Tibial nerve (tissue), 4 donors: ENCODE data around the gene HS3ST6. TPM values are rescaled to one million over a fixed set of nuclear protein-coding genes. Genes with fewer than 3 reads are reported as not detected.
"Not testable (repeated sequence)": the region's sequence is repeated elsewhere in the genome, so short reads cannot be mapped to it uniquely, and the experiment has no call there.

ENCODE experiments used
- DNase-seq, 2 donors: peaks; one replicate each; pipeline ENCODE4 v3.0.0-alpha.2; 2019; ENCODE audit warnings: low spot score in 2 of 2
- H3K27ac ChIP-seq, 4 donors: fragments of 200-600 bp; sonication (generic) in 3 of 4; one replicate each; pipeline ENCODE4 v1.5.1; 2017 to 2019; ENCODE audit warnings: mild to moderate bottlenecking in 1 of 4
- H3K27me3 ChIP-seq, 2 donors: fragments of 200-600 bp; sonication (generic) in 1 of 2; one replicate each; pipeline versions ENCODE4 v1.5.1 to v1.6.0; 2017 to 2019
- H3K36me3 ChIP-seq, 3 donors: fragments of 200-600 bp; sonication (generic); one replicate each; pipeline ENCODE4 v1.5.1; 2018 to 2019
- H3K4me1 ChIP-seq, 4 donors: fragments of 200-600 bp; sonication (generic) in 3 of 4; one replicate each; pipeline ENCODE4 v1.5.1; 2017 to 2019
- H3K4me3 ChIP-seq, 4 donors: fragments of 200-600 bp; sonication (generic) in 3 of 4; one replicate each; pipeline ENCODE4 v1.5.1; 2017 to 2019; ENCODE audit warnings: mild to moderate bottlenecking in 1 of 4, moderate library complexity in 1 of 4
- H3K9me3 ChIP-seq, 4 donors: fragments of 200-600 bp; sonication (generic) in 3 of 4; one replicate each; pipeline ENCODE4 v1.5.1; 2017 to 2019
- CTCF ChIP-seq, 5 experiments: fragments of 200-600 bp in 3 of 5; fragments of 450-650 bp in 2 of 5; sonication (generic) in 3 of 5; IDR thresholded peaks; one replicate each; pipeline ENCODE4 v1.5.1; 2016 to 2019; ENCODE audit warnings: antibody characterized with exemption in 5 of 5, mild to moderate bottlenecking in 3 of 5, moderate library complexity in 2 of 5
- EP300 ChIP-seq, 2 donors: sonication (generic); formaldehyde crosslinking; IDR thresholded peaks; one replicate each; pipeline ENCODE4 v1.6.1; 2017; ENCODE audit warnings: antibody characterized with exemption in 2 of 2, mild to moderate bottlenecking in 1 of 2
- POLR2A ChIP-seq, 2 donors: fragments of 450-650 bp; IDR thresholded peaks; one replicate each; pipeline ENCODE4 v1.6.1; 2017; ENCODE audit warnings: antibody characterized with exemption in 2 of 2, mild to moderate bottlenecking in 2 of 2, moderate library complexity in 2 of 2
- WGBS, 2 donors: methylation state at CpG; one replicate each; pipeline ENCODE4 v1.1.5; 2018; 5-methylcytosine and 5-hydroxymethylcytosine counted together
- total RNA-seq, 4 donors: library from RNA; depleted of rRNA; stranded (reverse); fragments of >200 nt; gene quantifications; one replicate each; pipeline ENCODE4 v1.1.0, GENCODE V29; 2016

Gene HS3ST6
- total RNA-seq, 4 donors from 2014 or later: not detected

GRCh38 chr16:1876468-1876867, 41.7 kb downstream of the HS3ST6 start:
- no peak for DNase-seq
- H3K9me3 ChIP-seq: no peaks in the 10 kb centered on the region
- no peaks in the 10 kb centered on the region for H3K36me3 ChIP-seq
- H3K27ac ChIP-seq: no peak overlapping the region
- peaks cover 0 to 88% of the 10 kb centered on the region in 2 donors for H3K27me3 ChIP-seq
- peaks cover 0 to 6% (median 0%) of the 10 kb centered on the region in 4 donors for H3K4me1 ChIP-seq
- 73 to 80% methylated on average over 7 of the region's 7 CpGs for WGBS, 2 donors
- TF ChIP-seq CTCF (IDR thresholded peaks at IDR 0.05) (no peak), POLR2A (IDR thresholded peaks at IDR 0.05) (no peak), EP300 (IDR thresholded peaks at IDR 0.05) (no peak)
- H3K4me3 ChIP-seq: no peak overlapping the region

GRCh38 chr16:1876066-1876465, 42.1 kb downstream of the HS3ST6 start:
- not testable (repeated sequence) for DNase-seq, H3K9me3 ChIP-seq, H3K27ac ChIP-seq, H3K4me3 ChIP-seq, H3K4me1 ChIP-seq, H3K36me3 ChIP-seq
- H3K27me3 ChIP-seq: peaks cover 0 to 85% of the 10 kb centered on the region in 2 donors
- WGBS, 2 donors: 84 to 89% methylated on average over 13 of the region's 13 CpGs

- Histone ChIP-seq H3K4me3 (no peak overlapping the region), H3K9me3 (no peaks in the 10 kb centered on the region), H3K27ac (no peak overlapping the region), H3K36me3 (no peaks in the 10 kb centered on the region), H3K27me3 (peaks cover 0 to 74% of the 10 kb centered on the region in 2 donors), H3K4me1 (peaks cover 0 to 6% (median 0%) of the 10 kb centered on the region in 4 donors)
- DNase-seq: no peak
- WGBS, 2 donors: 24 to 31% methylated on average over 6 of the region's 6 CpGs
- TF ChIP-seq CTCF (IDR thresholded peaks at IDR 0.05): no peak
- TF ChIP-seq POLR2A (IDR thresholded peaks at IDR 0.05): no peak
- no peak for TF ChIP-seq EP300 (IDR thresholded peaks at IDR 0.05)
Measured at GRCh38 chr16:1874854-1875253, 43.4 kb downstream of the HS3ST6 start.

- peak within 1 kb of the TSS in 1 of 4 donors; percentile 20 for H3K4me3 ChIP-seq
Measured at GRCh38 chr16:1871974-1872635, 46.1 kb downstream of the HS3ST6 start, which contains the start of gene MEIOB. Gene MEIOB (minus strand): TSS chr16:1872164. CDS start chr16:1868175, 3,989 bp downstream.

GRCh38 chr16:1870365-1871082, 47.7 kb downstream of the HS3ST6 start:
- DNase-seq: no peak

More at GRCh38 chr16:1871974-1872635, 46.1 kb downstream of the HS3ST6 start, which contains the start of gene MEIOB:
- Histone ChIP-seq H3K36me3 (no peaks in the 10 kb centered on the region), H3K4me1 (peaks cover 0 to 6% (median 0%) of the 10 kb centered on the region in 4 donors), H3K27me3 (peaks cover 0 to 57% of the 10 kb centered on the region in 2 donors), H3K27ac (no peak within 1 kb of the TSS), H3K9me3 (no peaks in the 10 kb centered on the region)
- TF ChIP-seq POLR2A (IDR thresholded peaks at IDR 0.05) (no peak), EP300 (IDR thresholded peaks at IDR 0.05) (no peak)
- DNase-seq: no peak
- 10 to 11% methylated on average over 23 to 51 of the region's 68 CpGs for WGBS, 2 donors

More at GRCh38 chr16:1870365-1871082, 47.7 kb downstream of the HS3ST6 start:
- no peak for TF ChIP-seq POLR2A (IDR thresholded peaks at IDR 0.05)
- TF ChIP-seq EP300 (IDR thresholded peaks at IDR 0.05): no peak
- no peak for TF ChIP-seq CTCF (IDR thresholded peaks at IDR 0.05)
- 55 to 63% methylated on average over 9 of the region's 9 CpGs for WGBS, 2 donors
- H3K4me3 ChIP-seq: no peak overlapping the region
- no peaks in the 10 kb centered on the region for H3K9me3 ChIP-seq
- H3K4me1 ChIP-seq: peaks cover 0 to 6% (median 0%) of the 10 kb centered on the region in 4 donors
- peaks cover 0 to 47% of the 10 kb centered on the region in 2 donors for H3K27me3 ChIP-seq
- no peaks in the 10 kb centered on the region for H3K36me3 ChIP-seq
- no peak overlapping the region for H3K27ac ChIP-seq
